ENCODE results near the gene FAM9C.
"Not testable (repeated sequence)": the region's sequence is repeated elsewhere in the genome, so short reads cannot be mapped to it uniquely, and the experiment has no call there.

FAM9C gene

GRCh38 chrX:13043138-13043537 is 1.3 kb downstream of the FAM9C start:
- no peak for DNase-seq (ENCODE audit: low read depth)

- DNase-seq (ENCODE audit: low read depth) = no peak
Measured at GRCh38 chrX:13036896-13037295, 7.5 kb downstream of the FAM9C start.

DNA sequence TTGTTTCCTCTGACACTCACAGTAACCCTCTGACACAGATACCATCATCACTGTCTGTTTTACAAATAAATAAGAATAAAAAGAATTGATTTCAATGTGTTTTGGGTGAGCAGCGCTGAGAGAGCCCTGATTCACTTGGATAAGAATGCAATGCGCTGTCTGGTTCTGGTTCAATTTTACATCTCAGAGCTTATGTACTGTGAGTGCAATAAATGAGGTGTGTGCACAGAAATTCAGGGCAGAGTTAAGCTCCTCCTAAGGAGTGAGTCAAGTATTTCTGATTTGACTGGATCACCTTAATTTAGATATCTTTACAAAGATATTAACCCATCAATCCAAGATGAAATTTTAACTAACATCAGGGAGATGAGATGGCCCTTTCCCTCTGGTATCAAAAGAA is 11.2 kb downstream of the FAM9C start:
- DNase-seq (ENCODE audit: low read depth) = no peak

DNA sequence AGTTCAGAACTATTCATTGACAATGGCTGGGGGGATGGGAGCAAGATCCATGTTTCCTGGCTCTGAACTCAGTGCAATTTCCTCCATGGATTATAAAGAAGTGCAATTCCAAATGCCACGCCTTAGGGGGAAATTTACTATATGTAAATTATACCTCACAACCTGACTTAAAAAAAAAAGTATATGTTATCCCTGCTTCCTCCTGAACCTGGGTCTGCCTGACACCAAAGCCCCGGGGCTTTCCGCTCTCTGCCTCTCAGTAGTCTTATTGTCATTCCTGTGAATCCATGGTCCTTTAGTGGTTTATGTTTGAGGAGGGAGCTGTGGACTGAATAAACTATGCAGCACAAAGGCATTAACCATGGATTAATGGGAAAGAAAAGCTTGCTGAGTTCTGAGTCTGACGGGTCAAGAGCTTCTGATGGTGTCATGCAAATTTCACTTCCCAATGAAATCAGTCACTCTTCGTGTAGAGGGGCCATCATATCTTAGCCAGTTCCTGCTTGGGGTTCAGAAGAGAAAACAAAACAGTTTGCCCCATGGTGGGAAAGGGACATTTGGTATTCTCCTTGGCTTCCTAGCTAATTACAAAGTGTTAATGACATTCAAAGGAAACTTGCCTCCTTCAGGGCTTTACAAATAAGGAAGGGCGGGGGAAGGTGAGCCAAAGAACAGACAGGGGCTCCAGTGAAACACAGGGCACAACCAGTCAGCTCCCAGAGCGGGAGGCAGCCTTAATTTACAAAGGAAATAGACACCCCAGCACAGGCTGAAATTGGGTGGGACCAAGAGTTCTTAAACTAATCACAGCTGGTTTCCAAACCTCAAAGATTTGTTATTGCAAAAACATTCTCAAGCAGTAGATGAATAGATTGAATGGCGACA is 14.3 kb downstream of the FAM9C start:
- no peak for DNase-seq (ENCODE audit: low read depth)

DNA sequence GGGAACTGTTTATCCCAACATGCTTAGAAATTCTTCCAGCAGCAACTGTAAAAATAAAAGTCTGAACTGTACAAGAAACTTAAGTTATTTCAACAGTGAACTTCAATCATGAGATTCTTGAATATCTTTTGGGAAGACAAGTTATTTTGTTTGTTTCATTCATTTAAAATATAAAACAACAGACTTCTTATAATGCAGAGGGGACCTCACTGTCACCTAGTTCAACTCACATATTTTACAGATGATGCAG is 14.9 kb downstream of the FAM9C start:
- DNase-seq (ENCODE audit: low read depth) = no peak

GRCh38 chrX:13028871-13029636 is 15.4 kb downstream of the FAM9C start:
- DNase-seq (ENCODE audit: low read depth) = peak; percentile 2

- no peak for DNase-seq (ENCODE audit: low read depth)
Measured at GRCh38 chrX:13026877-13027652, 17.4 kb downstream of the FAM9C start.

- no peak for DNase-seq (ENCODE audit: low read depth)
Measured at GRCh38 chrX:13024986-13025385, 19.4 kb downstream of the FAM9C start.

- DNase-seq (ENCODE audit: low read depth) = no peak
Measured at GRCh38 chrX:13023979-13024378, 20.4 kb downstream of the FAM9C start.

- no peak for DNase-seq (ENCODE audit: low read depth)
Measured at GRCh38 chrX:13023567-13023966, 20.9 kb downstream of the FAM9C start.

DNA sequence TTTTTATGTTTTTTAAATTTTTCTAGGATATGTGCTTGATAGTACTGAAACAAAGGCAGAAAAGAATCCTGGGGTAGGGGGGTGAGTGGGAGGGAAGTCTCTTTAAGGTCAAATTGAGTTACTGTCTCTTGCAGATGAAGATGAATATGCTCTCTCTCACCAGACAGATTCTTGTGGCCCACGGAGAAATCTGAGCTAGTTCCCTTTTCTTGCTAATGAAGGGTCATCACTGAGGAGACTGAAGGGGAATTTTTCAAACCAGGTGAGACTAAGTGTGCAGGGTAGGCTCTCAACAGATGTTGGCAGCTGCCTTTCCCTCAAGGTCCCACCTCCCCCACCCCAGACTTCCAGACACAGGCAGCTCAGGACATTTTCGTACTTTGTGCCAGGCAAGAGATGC is 21.5 kb downstream of the FAM9C start:
- no peak for DNase-seq (ENCODE audit: low read depth)

GRCh38 chrX:13016731-13017130 is 27.7 kb downstream of the FAM9C start:
- not testable (repeated sequence) for DNase-seq (ENCODE audit: low read depth)

- DNase-seq (ENCODE audit: low read depth) = no peak
Measured at GRCh38 chrX:13015536-13016236, 28.7 kb downstream of the FAM9C start.

DNA sequence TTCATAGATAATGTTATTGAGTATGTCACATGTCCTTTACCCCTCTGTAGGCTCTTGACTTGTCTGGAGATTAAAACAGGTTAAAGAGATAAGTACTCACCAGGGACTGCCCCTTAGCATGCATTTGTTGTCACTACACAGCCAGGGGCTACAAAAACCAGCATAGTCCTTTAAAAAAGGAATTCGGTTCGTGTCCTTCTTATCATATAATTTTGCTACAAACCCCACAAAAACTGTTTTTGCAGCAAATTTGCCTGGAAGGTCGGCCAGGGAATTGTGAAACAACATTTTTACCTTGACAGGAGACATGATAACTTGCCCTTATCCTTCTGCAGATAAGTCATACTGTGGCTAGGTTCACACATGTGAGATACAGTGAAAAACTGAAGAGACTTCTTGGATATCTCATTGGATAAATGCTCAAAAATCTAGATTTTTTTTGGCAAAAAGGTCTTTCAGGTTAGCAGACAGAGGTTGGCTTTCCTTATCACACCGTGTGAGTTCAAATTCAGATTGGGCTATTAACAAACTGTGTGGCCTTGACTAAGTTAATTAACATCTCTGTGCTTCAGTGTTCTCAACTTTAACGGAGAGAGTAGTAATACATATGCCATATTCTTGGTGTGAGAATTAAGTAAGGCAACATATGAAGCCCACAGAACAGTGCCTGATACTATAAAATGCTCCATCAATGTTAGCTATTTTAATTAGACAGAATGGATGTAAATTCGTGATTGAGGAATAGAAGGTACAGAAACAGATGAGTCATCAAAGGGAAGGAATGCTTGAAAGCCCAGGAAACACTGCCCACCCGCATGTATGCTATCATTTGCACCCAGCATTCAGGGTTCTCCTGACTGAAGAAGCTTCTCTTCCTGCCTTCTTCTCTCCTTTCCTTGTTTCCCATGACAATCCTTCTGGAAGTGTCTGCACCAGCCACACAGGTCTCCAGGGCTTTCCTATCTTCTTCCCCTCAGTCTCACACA is 30.0 kb downstream of the FAM9C start:
- DNase-seq (ENCODE audit: low read depth) = no peak

- no peak for DNase-seq (ENCODE audit: low read depth)
Measured at GRCh38 chrX:13013363-13014110, 30.9 kb downstream of the FAM9C start.

DNA sequence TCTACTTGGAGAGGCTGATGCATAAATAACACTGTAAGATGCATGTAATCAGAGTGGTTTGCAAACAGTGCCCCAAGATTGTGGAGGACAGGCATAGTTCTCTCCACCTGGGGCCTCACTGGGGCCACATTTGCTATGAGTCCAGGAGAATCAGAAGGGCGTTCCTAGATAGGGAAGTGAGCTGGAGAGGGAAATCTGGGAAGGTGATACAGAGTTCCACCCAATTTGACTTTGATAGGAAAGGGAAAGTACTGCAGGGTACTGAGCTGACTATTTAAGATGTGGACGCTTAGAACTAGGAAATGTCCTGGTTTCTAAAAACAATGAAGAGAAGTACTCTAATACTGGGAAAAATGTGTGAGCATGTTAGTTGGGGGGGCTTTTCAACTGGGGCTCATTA is 33.9 kb downstream of the FAM9C start:
- DNase-seq (ENCODE audit: low read depth) = no peak

- DNase-seq (ENCODE audit: low read depth) = no peak
Measured at GRCh38 chrX:13009844-13010243, 34.6 kb downstream of the FAM9C start.

DNA sequence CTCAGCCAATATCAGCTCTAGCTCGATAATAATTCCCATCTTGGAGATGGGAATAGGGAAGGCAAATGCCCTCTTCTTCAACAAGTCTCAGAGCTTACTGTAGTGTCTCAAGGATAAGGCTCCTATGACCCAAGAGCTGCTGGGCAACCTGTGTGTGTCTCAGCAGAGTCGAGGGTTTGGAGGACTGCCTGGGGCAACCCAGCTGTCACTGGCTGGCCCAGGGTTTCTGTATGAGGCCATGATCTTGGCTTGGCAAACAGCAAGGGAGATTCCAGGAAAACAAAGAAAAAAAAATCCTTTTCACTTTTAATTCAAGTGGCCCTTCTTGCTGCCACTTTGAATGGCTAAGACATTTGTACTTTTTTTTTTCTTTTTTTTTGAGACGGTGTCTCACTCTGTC is 35.1 kb downstream of the FAM9C start:
- DNase-seq (ENCODE audit: low read depth) = no peak

- no peak for DNase-seq (ENCODE audit: low read depth)
Measured at GRCh38 chrX:13008851-13009250, 35.6 kb downstream of the FAM9C start.

GRCh38 chrX:13008189-13008533 is 36.3 kb downstream of the FAM9C start:
- no peak for DNase-seq (ENCODE audit: low read depth)

Measured in activated T-cell treated with anti-CD3 and anti-CD28 coated beads for 1 hour (primary cell).